ENCODE results near the gene PPIH. TPM values are rescaled to one million over a fixed set of nuclear protein-coding genes. Genes with fewer than 3 reads are reported as not detected.

Gene PPIH
- total RNA-seq, 2 donors from 2014 or later, result 12.0 to 38.0 TPM

DNA sequence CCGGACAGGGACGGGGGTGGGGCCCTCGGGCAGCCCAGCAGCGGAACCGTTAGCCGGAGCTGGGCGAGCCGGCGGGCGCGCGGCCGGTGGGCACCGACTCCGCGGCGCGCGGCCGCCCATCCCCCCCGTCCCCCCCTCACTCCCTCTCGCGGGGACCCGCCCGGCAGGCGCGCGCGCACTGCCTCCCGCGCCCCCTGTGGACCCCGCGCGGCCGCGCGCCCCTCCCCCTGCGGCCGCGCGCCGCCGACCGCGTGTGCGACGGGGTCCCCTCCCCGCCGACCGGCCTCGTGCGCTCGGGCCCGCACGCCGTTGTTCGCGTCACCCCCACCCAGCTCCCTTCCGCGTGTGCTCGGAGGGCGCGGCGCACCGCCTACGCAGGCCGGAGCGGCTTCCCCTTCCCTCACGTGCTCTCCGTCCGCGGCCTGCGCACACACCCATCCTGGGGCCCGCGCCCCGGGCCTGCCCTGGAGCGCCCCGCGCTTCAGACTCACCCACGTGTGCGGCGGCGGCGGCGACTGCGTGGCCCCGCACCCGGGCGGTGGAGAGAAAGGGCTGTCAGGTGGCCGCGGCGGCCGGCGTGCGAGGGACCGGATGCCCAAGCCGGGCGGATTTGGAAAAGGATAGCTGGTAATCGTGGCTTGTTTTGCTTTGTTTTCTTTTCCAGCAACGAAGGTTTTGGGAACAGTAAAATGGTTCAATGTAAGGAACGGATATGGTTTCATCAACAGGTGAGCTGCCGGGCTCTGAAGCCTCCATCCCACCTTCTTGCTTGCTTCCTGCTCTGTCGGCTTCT is 24.7 kb downstream of the PPIH start:
- Histone ChIP-seq H3K4me1 (ENCODE audit: control insufficient read depth in 1 of 2, low read depth in 2 of 2) (peaks cover 32 to 56% of the 10 kb centered on the region in 2 donors), H3K27me3 (replicated peaks; ENCODE audit: insufficient read depth) (no peaks in the 10 kb centered on the region), H3K4me3 (peak overlapping the region; percentile 94), H3K36me3 (no peaks in the 10 kb centered on the region), H3K9me3 (no peaks in the 10 kb centered on the region), H3K27ac (peak overlapping the region; percentile 49 to 85)
- ATAC-seq (ENCODE audit: insufficient number of reproducible peaks, low FRiP score, low read depth), result no peak
- TF ChIP-seq, protein P1, sequence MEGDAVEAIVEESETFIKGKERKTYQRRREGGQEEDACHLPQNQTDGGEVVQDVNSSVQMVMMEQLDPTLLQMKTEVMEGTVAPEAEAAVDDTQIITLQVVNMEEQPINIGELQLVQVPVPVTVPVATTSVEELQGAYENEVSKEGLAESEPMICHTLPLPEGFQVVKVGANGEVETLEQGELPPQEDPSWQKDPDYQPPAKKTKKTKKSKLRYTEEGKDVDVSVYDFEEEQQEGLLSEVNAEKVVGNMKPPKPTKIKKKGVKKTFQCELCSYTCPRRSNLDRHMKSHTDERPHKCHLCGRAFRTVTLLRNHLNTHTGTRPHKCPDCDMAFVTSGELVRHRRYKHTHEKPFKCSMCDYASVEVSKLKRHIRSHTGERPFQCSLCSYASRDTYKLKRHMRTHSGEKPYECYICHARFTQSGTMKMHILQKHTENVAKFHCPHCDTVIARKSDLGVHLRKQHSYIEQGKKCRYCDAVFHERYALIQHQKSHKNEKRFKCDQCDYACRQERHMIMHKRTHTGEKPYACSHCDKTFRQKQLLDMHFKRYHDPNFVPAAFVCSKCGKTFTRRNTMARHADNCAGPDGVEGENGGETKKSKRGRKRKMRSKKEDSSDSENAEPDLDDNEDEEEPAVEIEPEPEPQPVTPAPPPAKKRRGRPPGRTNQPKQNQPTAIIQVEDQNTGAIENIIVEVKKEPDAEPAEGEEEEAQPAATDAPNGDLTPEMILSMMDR (IDR thresholded peaks at IDR 0.05), result no peak
- DNase-seq (ENCODE audit: low spot score), result no peak

DNA sequence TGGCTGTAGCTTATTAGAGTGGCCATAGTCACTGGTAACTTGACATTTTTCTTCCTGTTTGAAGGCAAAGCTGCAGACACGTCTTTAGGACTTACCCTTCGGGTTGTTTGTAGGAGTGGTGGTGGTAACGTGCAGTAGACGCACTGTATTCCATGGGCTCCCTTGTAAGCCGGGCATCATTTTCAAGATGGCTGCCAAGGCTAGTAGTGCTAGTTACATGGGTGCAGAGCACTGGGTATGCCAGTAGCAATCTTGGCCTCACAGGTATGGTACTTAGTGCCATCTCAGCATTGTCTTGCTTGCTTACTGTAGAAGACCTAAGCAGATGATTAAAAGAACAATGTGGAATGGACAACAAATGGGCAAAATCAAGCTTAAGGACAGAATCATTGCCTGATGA is 25.9 kb downstream of the PPIH start:
- TF ChIP-seq, protein P1 (IDR thresholded peaks at IDR 0.05), result no peak
- Histone ChIP-seq H3K4me1 (ENCODE audit: control insufficient read depth in 1 of 2, low read depth in 2 of 2) (peaks cover 39 to 68% of the 10 kb centered on the region in 2 donors), H3K36me3 (no peaks in the 10 kb centered on the region), H3K27ac (no peak overlapping the region), H3K4me3 (peak overlapping the region; percentile 94), H3K9me3 (no peaks in the 10 kb centered on the region), H3K27me3 (replicated peaks; ENCODE audit: insufficient read depth) (no peaks in the 10 kb centered on the region)
- ATAC-seq (ENCODE audit: insufficient number of reproducible peaks, low FRiP score, low read depth), result no peak
- no peak for DNase-seq (ENCODE audit: low spot score)

DNA sequence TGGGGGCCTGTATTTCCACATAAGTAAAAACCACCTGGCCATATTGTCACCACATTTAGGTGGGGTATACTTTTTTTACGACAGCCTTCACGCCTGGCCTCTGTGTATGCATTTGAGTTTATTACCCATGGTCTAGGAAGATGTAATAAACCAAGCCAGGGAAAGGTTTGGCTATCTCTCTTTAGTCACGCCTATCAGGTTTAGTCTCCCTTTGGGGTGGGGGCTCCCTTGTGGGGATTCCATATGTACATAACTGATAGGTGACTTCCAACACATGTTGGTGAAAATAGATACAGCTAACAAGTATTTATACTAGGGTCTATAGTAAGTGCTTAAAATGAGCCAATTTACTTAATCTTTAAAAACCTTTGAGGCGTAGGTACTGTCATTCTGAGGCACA is 28.2 kb downstream of the PPIH start:
- H3K9me3 ChIP-seq, result no peaks in the 10 kb centered on the region
- no peak overlapping the region for H3K27ac ChIP-seq
- DNase-seq (ENCODE audit: low spot score) (no peak), ATAC-seq (ENCODE audit: insufficient number of reproducible peaks, low FRiP score, low read depth) (no peak)
- TF ChIP-seq, protein P1 (IDR thresholded peaks at IDR 0.05), result no peak
- no peaks in the 10 kb centered on the region for H3K27me3 ChIP-seq (replicated peaks; ENCODE audit: insufficient read depth)
- H3K36me3 ChIP-seq, result no peaks in the 10 kb centered on the region
- peaks cover 52 to 73% of the 10 kb centered on the region in 2 donors for H3K4me1 ChIP-seq (ENCODE audit: control insufficient read depth in 1 of 2, low read depth in 2 of 2)
- H3K4me3 ChIP-seq, result no peak overlapping the region

DNA sequence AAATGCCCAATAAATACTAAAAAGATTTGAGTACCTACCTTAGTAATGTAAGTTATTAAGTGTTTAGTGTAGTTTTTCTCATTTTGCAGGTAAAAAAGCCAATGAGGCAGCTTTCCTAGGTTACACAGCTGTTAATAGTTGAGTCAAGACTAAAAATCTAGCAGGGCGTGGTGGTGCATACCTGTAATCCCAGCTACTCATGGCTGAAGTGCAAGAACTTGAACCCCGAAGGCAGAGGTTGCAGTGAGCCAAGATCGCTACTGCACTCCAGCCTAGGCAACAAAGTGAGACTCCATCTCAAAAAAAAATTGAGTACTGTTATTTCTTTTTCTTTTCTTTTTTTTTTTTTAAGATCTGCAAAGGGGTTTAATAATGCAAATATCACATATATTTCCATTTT is 31.7 kb downstream of the PPIH start:
- ATAC-seq (ENCODE audit: insufficient number of reproducible peaks, low FRiP score, low read depth) (no peak), DNase-seq (ENCODE audit: low spot score) (no peak)
- Histone ChIP-seq H3K4me3 (no peak overlapping the region), H3K4me1 (ENCODE audit: control insufficient read depth in 1 of 2, low read depth in 2 of 2) (peaks cover 39 to 72% of the 10 kb centered on the region in 2 donors), H3K9me3 (no peaks in the 10 kb centered on the region), H3K27ac (no peak overlapping the region), H3K27me3 (replicated peaks; ENCODE audit: insufficient read depth) (no peaks in the 10 kb centered on the region), H3K36me3 (no peaks in the 10 kb centered on the region)
- TF ChIP-seq, protein P1 (IDR thresholded peaks at IDR 0.05), result no peak

DNA sequence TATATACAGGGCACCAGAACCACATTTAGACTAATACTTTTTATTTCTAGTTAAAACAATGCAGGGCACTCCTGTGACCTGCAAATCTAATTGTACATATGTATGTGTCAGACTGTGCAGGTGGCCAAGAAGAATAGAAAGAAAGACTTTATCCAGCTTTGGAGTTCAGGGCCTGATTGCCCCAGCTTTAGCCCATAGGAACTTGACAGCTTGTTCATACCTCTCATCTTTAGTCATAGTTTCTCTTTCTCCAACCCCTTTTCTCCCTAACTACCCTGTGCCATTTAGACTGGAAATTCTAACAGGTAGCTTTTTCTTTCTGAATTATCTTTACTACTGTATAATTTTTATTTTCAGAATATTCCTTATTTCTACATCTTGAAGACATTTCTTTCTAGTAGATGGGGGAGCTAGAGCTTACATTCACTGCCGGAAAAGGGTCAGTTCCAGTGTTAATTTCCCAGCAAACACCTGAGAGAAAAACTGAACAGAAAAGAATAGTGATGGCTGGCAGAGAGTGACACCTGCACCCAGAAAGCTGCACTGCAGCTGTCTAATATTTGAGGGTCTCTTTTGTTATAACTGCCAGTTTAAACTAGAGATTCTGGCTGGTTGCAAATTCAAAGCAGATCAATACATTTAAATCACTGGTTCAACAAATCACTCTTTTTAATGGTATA is 32.4 kb downstream of the PPIH start:
- DNase-seq (ENCODE audit: low spot score), result no peak
- H3K9me3 ChIP-seq, result no peaks in the 10 kb centered on the region
- H3K27me3 ChIP-seq (replicated peaks; ENCODE audit: insufficient read depth), result no peaks in the 10 kb centered on the region
- H3K4me3 ChIP-seq, result no peak overlapping the region
- no peaks in the 10 kb centered on the region for H3K36me3 ChIP-seq
- peaks cover 32 to 65% of the 10 kb centered on the region in 2 donors for H3K4me1 ChIP-seq (ENCODE audit: control insufficient read depth in 1 of 2, low read depth in 2 of 2)
- TF ChIP-seq, protein P1 (IDR thresholded peaks at IDR 0.05), result no peak
- no peak overlapping the region for H3K27ac ChIP-seq
- no peak for ATAC-seq (ENCODE audit: insufficient number of reproducible peaks, low FRiP score, low read depth)
